Heart left ventricle (tissue), 16 donors: ENCODE data around the gene TACR2. TPM values are rescaled to one million over a fixed set of nuclear protein-coding genes. Genes with fewer than 3 reads are reported as not detected.

ENCODE experiments used
- ATAC-seq, 4 donors: fragments of 200-7000 bp; cut with Tn5 transposase; one replicate each; pipeline ENCODE4 v1.9.1; 2020 to 2022; ENCODE audit warnings: moderate library complexity in 4 of 4, mild to moderate bottlenecking in 3 of 4, moderate number of reproducible peaks in 1 of 4
- DNase-seq, 5 donors: peaks; one replicate each; pipeline ENCODE4 v3.0.0-alpha.2; 2020
- H3K27ac ChIP-seq, 12 donors: fragments of 200-600 bp; sonication (generic) in 4 of 12; one replicate each; pipeline versions ENCODE4 v1.5.0 to v1.8.0; 2016 to 2022; ENCODE audit warnings: mild to moderate bottlenecking in 2 of 12
- H3K27me3 ChIP-seq, 9 donors: fragments of 200-600 bp; sonication (generic) in 2 of 9; one replicate each; pipeline versions ENCODE4 v1.5.1 to v1.8.0; 2016 to 2022; ENCODE audit warnings: mild to moderate bottlenecking in 3 of 9
- H3K36me3 ChIP-seq, 9 donors: fragments of 200-600 bp; sonication (generic) in 2 of 9; one replicate each; pipeline versions ENCODE4 v1.5.0 to v1.8.0; 2018 to 2022; ENCODE audit warnings: mild to moderate bottlenecking in 2 of 9
- H3K4me1 ChIP-seq, 12 donors: fragments of 200-600 bp; sonication (generic) in 4 of 12; one replicate each; pipeline versions ENCODE4 v1.5.0 to v1.8.0; 2016 to 2022; ENCODE audit warnings: mild to moderate bottlenecking in 3 of 12
- H3K4me3 ChIP-seq, 12 donors: fragments of 200-600 bp; sonication (generic) in 4 of 12; one replicate each; pipeline versions ENCODE4 v1.5.0 to v1.8.0; 2017 to 2022; ENCODE audit warnings: mild to moderate bottlenecking in 9 of 12, moderate library complexity in 4 of 12
- H3K9me3 ChIP-seq, 12 donors: fragments of 200-600 bp; sonication (generic) in 4 of 12; one replicate each; pipeline versions ENCODE4 v1.5.0 to v1.8.0; 2016 to 2022; ENCODE audit warnings: mild to moderate bottlenecking in 1 of 12
- POLR2A ChIP-seq, 2 donors: fragments of 450-650 bp; IDR thresholded peaks; one replicate each; pipeline ENCODE4 v1.6.1; 2017; ENCODE audit warnings: antibody characterized with exemption in 2 of 2, mild to moderate bottlenecking in 2 of 2, moderate library complexity in 2 of 2
- WGBS, 4 donors: extraction: QIAGEN DNeasy Blood & Tissue Kit in 2 of 4; methylation state at CpG; one replicate each; pipeline versions ENCODE4 v1.1.5 to v1.1.7; 2013 to 2018; 5-methylcytosine and 5-hydroxymethylcytosine counted together
- intact Hi-C, 10 donors: fragments of 100-400 bp; cut with DNase I; formaldehyde crosslinking; loops; one replicate each; pipeline versions ENCODE4 v1.11.1 to v1.14.2; 2022
- polyA plus RNA-seq, 2 donors: library from polyadenylated mRNA; stranded (reverse); fragments of 200-250 nt; gene quantifications; one replicate each; pipeline ENCODE4 v1.2.3, GENCODE V29; 2013
- total RNA-seq, 9 donors: library from RNA; depleted of rRNA in 2 of 9; stranded (reverse); fragments of >200 nt in 2 of 9; fragmentation: NEBNext Ultra II Directional in 3 of 9; extraction: Animal tissue kit (Norgen Biotek cat#: 25700) in 3 of 9; gene quantifications; one replicate each; pipeline versions ENCODE4 v1.1.0 to v1.2.4, GENCODE V29; 2016 to 2023
- TF ChIP-seq, protein P1 (sequence below), 12 donors: fragments of 200-600 bp; sonication (generic) in 4 of 12; IDR thresholded peaks; one replicate each; pipeline versions ENCODE4 v1.5.0 to v1.8.0; 2018 to 2022; ENCODE audit warnings: antibody characterized with exemption in 12 of 12, mild to moderate bottlenecking in 5 of 12
- donor health status: ischemic (EF 13 %, LVEDD 7.1; RV severe dilation, severe dysfunction).
- donor health status: healthy with polysubstance abuse.
- donor health status: DM: no; HTN: yes; CAD: no.
- donor health status: DM: no; HTN: no; CAD: no.
- donor health status: ischemic (EF 25% LVEDD 6.9; RV normal size, moderate dysfunction).
- donor health status: ischemic (EF 25% LVEDD 5.7; RV mildly dilated, moderate dysfunction).
- donor health status: healthy.
- donor health status: DM: yes; HTN: yes; CAD: no.
- donor health status: ischemic (EF 35%, LVEDD 5.7; RV mildly dilated, moderate dysfunction).
- donor health status: nonischemic (EF 11% LVEDD 7.7; RV severe dilation, severe dysfunction).
- donor health status: DM: yes; HTN: yes; CAD: no.
- donor health status: PGD.
- donor health status: ischemic (EF 29% LVEDD 5.4; RV normal size, mild dysfunction).
- donor health status: nonischemic (EF 23%, LVEDD 6.1; RV moderate dilation, normal function).

TACR2 gene
- total and polyA plus RNA-seq, 11 donors: 0.11 to 0.39 (median 0.23) TPM; not detected in 5

DNA sequence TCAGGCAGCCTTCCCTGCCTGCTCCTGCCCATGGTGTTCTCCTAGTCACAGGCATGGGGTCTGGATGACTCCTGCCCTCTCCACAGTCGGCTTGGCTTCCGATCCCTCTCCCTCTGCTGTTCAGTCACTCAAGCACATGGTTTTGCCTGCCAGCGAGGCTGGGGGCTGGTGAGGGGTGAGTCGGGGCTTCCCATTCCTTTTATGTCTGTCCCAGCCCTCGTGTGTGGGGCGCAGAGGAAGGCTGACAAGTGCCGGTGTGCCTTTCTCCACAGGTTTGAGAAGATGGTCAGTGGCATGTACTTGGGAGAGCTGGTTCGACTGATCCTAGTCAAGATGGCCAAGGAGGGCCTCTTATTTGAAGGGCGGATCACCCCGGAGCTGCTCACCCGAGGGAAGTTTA is 40.1 kb downstream of the TACR2 start:
- intact Hi-C loops: loop anchor here in 6 of 10 donors (2.0 to 5.0 kb wide), 4 partner anchors 39 to 59 kb away; no protein-coding TSS in a partner anchor
- peaks cover 0 to 97% (median 61%) of the 10 kb centered on the region in 9 donors for H3K36me3 ChIP-seq
- peak in 1 of 5 donors; percentile 43 for DNase-seq
- WGBS, 4 donors: 81 to 89% (median 86%) methylated on average over 10 to 11 of the region's 11 CpGs
- no peak overlapping the region for H3K4me3 ChIP-seq
- no peaks in the 10 kb centered on the region for H3K27me3 ChIP-seq
- TF ChIP-seq POLR2A (IDR thresholded peaks at IDR 0.05): no peak
- TF ChIP-seq, protein P1, sequence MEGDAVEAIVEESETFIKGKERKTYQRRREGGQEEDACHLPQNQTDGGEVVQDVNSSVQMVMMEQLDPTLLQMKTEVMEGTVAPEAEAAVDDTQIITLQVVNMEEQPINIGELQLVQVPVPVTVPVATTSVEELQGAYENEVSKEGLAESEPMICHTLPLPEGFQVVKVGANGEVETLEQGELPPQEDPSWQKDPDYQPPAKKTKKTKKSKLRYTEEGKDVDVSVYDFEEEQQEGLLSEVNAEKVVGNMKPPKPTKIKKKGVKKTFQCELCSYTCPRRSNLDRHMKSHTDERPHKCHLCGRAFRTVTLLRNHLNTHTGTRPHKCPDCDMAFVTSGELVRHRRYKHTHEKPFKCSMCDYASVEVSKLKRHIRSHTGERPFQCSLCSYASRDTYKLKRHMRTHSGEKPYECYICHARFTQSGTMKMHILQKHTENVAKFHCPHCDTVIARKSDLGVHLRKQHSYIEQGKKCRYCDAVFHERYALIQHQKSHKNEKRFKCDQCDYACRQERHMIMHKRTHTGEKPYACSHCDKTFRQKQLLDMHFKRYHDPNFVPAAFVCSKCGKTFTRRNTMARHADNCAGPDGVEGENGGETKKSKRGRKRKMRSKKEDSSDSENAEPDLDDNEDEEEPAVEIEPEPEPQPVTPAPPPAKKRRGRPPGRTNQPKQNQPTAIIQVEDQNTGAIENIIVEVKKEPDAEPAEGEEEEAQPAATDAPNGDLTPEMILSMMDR (IDR thresholded peaks at IDR 0.05): no peak
- no peak for ATAC-seq
- peaks cover 0 to 49% (median 33%) of the 10 kb centered on the region in 12 donors for H3K4me1 ChIP-seq
- H3K27ac ChIP-seq: peak overlapping the region in 7 of 12 donors; percentile 27 to 73 (median 54)
- H3K9me3 ChIP-seq: no peaks in the 10 kb centered on the region

DNA sequence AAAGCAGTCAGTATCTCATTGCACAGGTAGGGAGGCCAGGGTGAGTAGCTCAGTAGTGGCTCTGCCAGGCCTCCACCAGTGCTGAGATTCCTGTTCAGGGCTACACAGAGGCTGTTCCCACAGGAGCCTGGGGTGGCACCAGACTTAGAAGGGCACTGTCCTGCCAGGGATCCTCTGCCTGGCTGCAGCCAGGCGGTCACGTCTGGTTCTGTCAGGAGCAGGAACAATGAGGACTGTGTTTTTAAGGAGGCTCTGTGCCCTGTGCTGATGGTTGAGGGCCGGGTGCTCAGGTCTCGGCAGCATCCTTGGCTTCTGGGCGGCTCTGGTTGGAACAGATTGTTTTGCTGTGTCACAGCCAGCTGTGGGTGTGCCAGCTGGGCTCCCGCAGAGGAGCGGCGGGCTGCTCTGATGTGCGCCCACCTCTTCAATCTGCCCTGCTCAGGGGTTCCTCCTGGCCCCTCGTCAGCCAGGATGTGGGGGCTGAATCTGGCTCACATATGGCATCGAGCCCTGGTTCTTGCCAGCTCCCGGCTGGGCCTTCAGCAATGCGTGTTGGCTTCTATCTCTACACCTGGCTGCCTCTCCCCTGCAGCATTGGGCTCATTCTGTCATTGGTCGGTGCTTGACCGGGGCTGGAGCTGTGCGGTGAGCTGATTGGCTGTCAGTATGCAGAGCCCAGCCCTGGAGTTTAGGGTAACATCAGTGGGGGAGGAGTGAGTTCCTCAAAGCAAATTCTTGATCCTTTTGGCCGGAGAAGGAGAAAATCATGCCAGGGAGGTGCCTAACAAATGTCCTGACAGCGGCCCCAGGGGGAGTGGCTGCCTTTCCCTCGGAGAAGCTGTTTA is 41.2 kb downstream of the TACR2 start:
- Histone ChIP-seq H3K9me3 (no peaks in the 10 kb centered on the region), H3K27ac (peak overlapping the region in 10 of 12 donors; percentile 4 to 63 (median 38)), H3K27me3 (no peaks in the 10 kb centered on the region), H3K4me1 (peaks cover 0 to 49% (median 33%) of the 10 kb centered on the region in 12 donors), H3K36me3 (peaks cover 0 to 98% (median 62%) of the 10 kb centered on the region in 9 donors), H3K4me3 (peak overlapping the region in 1 of 12 donors; percentile 13)
- WGBS, 4 donors: 14 to 27% (median 17%) methylated on average over 14 to 19 of the region's 19 CpGs
- ATAC-seq (peak; percentile 72 to 85 (median 76)), DNase-seq (peak in 4 of 5 donors; percentile 33 to 64 (median 58))
- TF ChIP-seq, protein P1 (IDR thresholded peaks at IDR 0.05): peak in 1 of 12 donors; percentile 13
- TF ChIP-seq POLR2A (IDR thresholded peaks at IDR 0.05): no peak
- intact Hi-C loops: loop anchor here in 6 of 10 donors (2.0 to 5.0 kb wide), 4 partner anchors 38 to 58 kb away; no protein-coding TSS in a partner anchor

DNA sequence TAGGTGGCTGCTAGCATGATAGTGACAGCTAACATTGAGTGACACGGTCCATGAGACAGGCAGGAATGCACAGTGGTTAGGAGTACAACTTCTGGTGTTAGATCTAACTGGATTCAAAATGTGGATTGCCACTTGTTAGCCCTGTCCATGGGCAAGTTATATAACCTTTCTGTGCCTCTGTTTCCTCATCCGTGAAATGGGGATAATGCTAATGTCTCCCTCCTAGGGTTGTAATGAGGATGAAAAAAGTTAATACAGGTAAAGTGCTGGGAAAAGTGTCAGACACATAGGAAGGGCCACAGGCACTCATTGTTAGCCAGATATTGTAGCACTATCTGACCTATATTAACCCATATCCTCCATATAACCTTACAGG is 41.8 kb downstream of the TACR2 start:
- TF ChIP-seq, protein P1 (IDR thresholded peaks at IDR 0.05): no peak
- TF ChIP-seq POLR2A (IDR thresholded peaks at IDR 0.05): no peak
- peak overlapping the region in 9 of 12 donors; percentile 4 to 63 (median 44) for H3K27ac ChIP-seq
- DNase-seq: no peak
- intact Hi-C loops: loop anchor here in 6 of 10 donors (5.0 kb wide), 3 partner anchors 38 to 58 kb away; no protein-coding TSS in a partner anchor
- no peak for ATAC-seq
- H3K27me3 ChIP-seq: no peaks in the 10 kb centered on the region
- no peaks in the 10 kb centered on the region for H3K9me3 ChIP-seq
- H3K4me1 ChIP-seq: peaks cover 0 to 49% (median 33%) of the 10 kb centered on the region in 12 donors
- no peak overlapping the region for H3K4me3 ChIP-seq
- WGBS, 4 donors: 85 to 93% (median 88%) methylated on average over 2 of the region's 2 CpGs
- peaks cover 0 to 98% (median 62%) of the 10 kb centered on the region in 9 donors for H3K36me3 ChIP-seq

DNA sequence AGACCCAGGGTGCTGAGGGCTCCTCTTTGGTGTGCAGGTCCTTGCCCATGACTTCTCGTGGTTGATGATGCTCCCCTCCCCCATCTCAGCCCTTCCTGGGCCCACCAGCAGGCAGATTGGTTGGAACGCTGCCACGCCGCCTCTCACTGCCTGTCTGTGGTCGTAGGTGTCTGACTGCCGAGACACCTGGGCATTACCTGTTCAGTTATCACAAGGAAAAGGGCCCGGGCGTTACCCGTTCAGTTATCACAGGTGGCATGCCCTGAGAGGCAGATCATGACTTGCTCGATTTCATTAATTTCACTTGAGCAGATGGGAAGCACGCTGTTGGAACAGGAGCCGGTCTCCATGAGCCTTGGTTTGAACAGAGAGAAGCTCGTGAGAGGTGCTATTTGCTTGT is 42.5 kb downstream of the TACR2 start:
- H3K4me3 ChIP-seq: no peak overlapping the region
- no peaks in the 10 kb centered on the region for H3K9me3 ChIP-seq
- H3K36me3 ChIP-seq: peaks cover 0 to 98% (median 62%) of the 10 kb centered on the region in 9 donors
- no peak for ATAC-seq
- whole genome bisulfite sequencing, 4 donors: 89 to 95% (median 92%) methylated on average over 13 of the region's 13 CpGs
- peak in 1 of 5 donors; percentile 15 for DNase-seq
- TF ChIP-seq POLR2A (IDR thresholded peaks at IDR 0.05): no peak
- TF ChIP-seq, protein P1 (IDR thresholded peaks at IDR 0.05): no peak
- intact Hi-C loops: no loop called here
- no peaks in the 10 kb centered on the region for H3K27me3 ChIP-seq
- peaks cover 0 to 49% (median 33%) of the 10 kb centered on the region in 12 donors for H3K4me1 ChIP-seq
- peak overlapping the region in 4 of 12 donors; percentile 5 to 63 (median 40) for H3K27ac ChIP-seq
